GM03348 (cell line): ENCODE data around the gene KAZALD1.
A peak's percentile ranks its signal among the peaks of the same experiment; 100 is the strongest.
"Not testable (repeated sequence)": the region's sequence is repeated elsewhere in the genome, so short reads cannot be mapped to it uniquely, and the experiment has no call there.

ENCODE experiments used
- DNase-seq: peaks from one replicate; pipeline ENCODE4 v3.0.0; 2012; ENCODE audit warnings: low spot score

The KAZALD1 gene

GRCh38 chr10:101030496-101031127, 31.2 kb upstream of the KAZALD1 start:
- DNase-seq = no peak

- peak; percentile 99 for DNase-seq
Measured at GRCh38 chr10:101031128-101031795, 30.5 kb upstream of the KAZALD1 start, which contains the start of the genes PDZD7 and SFXN3. Gene PDZD7, minus strand, starts transcription at chr10:101031129. Its CDS starts 910 bp downstream, at chr10:101030219. Gene SFXN3, plus strand, starts transcription at chr10:101031234. Its CDS starts 3,461 bp downstream, at chr10:101034695.

- peak; percentile 87 for DNase-seq
Measured at GRCh38 chr10:101031796-101032636, 29.8 kb upstream of the KAZALD1 start.

DNA sequence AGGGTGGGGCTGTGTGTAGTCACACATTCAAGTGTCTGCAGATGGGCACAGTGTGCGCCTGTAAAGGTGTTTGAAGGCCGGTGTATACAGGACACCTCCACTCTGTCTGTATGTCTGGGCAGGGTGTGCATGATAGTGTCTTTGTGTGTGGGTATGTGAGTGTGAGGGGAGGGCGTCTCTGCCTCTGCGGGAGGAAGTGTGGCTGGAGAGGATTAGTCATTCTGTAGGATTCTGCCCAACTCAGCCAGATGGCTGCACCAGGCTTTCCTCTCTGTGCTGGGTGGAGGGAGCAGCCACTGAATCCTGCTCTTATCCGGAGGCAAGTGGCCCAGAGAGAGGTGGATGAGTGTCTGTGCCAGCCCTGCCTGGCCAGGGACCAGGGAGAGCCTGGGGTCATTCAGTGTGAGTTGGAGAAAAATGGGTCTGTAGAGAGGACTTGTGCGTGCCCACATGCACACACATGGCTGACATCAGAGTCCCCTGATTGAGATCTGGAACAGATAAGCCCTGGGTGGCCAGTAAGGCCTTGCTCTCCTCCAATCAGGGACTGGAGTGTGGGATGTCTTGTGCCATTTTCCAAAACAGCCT, 29.1 kb upstream of the KAZALD1 start:
- DNase-seq = peak; percentile 88

DNA sequence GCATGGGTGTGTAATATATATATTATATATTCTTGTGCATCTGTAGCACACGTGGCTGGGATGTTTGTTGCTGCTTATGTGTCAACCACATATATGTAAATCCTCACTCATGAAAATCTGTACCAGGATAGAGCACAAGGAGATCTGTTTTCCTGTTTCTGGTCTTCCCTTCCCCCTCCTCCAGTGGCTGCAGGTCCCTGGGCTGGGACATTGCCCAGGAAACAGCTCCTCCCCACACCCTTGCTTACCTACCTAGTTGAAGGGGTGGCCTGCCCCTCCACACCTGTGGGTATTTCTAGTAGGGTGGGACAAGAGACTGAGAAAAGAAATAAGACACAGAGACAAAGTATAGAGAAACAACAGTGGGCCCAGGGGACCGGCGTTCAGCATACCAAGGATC, 28.5 kb upstream of the KAZALD1 start:
- DNase-seq = no peak

DNA sequence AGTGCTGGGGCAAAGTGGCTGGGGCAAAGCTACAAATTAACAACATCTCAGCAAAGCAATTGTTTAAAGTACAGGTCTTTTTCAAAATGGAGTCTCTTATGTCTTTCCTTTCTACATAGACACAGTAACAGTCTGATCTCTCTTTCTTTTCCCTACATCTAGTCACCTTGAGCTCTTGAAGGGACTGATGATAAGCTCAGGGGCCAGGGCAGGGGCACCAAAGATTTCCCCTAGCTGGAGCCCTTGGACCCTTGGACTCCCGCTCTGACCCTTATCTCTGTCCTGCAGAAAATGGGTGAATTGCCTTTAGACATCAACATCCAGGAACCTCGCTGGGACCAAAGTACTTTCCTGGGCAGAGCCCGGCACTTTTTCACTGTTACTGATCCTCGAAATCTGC, 27.4 kb upstream of the KAZALD1 start:
- not testable (repeated sequence) for DNase-seq

- DNase-seq = no peak
Measured at GRCh38 chr10:101035314-101035713, 26.5 kb upstream of the KAZALD1 start.

GRCh38 chr10:101035916-101036702, 25.7 kb upstream of the KAZALD1 start:
- no peak for DNase-seq

DNA sequence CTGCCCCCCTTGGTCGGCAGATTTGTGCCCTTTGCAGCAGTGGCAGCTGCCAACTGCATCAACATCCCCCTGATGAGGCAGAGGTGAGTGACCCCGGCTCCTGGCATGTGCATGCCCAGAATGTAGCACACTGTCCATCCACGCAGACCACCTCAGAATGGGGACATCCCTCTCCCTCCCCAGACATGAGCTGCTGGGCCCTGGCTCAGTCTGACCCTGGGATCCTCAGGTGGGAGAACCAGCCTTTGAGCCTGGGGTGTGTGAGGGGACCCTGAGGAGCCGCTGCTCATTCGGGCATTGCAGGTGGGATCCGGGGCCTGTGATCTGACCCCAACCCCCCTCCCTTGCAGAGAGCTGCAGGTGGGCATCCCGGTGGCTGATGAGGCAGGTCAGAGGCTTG, 25.1 kb upstream of the KAZALD1 start:
- no peak for DNase-seq

GRCh38 chr10:101038484-101038883, 23.3 kb upstream of the KAZALD1 start:
- no peak for DNase-seq

DNA sequence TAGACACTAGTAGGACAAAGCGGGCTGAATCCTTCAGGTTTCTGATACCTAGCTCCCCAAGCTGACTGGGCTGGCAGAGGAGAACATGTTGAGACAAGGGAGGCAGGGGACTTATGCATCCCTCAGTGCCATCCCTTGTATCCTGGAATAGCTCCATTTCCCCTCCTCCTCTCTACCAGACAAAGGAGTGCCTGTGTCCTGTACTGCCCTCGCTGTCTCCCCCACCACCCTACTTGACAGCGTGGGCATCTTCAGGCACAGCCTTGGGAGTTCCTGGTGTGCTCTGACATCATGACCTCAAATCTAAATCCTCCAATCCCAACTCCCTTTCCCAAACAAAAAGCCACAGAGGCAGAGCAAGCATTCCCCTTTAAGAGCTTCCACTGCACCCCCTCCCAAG, 21.7 kb upstream of the KAZALD1 start:
- DNase-seq = no peak

- DNase-seq = no peak
Measured at GRCh38 chr10:101040851-101041250, 20.9 kb upstream of the KAZALD1 start.

GRCh38 chr10:101041252-101041761, 20.5 kb upstream of the KAZALD1 start:
- DNase-seq = peak; percentile 86

- DNase-seq = no peak
Measured at GRCh38 chr10:101042118-101042517, 19.7 kb upstream of the KAZALD1 start.

DNA sequence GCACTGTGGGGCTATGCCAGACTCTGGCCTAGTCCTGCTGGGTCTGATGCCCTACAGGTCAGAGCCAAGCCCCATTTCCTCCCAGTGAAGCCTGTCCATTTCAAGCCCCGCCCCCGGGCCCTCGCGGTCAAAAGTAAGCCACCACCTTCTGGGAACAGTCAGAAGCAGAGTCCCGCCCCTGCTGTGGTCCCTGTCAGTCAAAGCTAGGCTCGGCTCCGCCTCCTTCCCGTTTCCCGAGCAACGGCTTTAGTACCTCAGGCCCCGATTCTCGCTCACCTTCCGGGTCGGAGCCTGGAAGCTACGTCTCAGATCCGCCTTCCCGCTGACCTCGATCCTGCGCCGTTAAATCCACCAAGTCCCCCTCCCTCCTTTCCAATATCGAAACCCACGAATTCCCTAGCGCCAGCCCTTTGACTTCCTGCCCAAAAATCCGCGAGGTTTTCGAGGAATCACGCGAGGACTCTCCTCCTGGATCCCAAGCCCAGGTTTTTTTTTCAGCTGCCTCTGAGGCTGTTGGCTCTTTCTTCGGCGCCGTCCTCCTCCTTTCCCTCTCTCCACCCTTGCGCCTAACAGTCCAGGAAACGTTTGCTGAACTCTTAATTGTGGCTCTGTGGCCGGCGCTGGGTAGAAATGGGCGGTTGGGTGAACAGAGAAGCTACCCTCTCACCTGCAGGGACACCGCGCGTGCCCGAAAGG, 19.0 kb upstream of the KAZALD1 start:
- DNase-seq = peak; percentile 93

DNA sequence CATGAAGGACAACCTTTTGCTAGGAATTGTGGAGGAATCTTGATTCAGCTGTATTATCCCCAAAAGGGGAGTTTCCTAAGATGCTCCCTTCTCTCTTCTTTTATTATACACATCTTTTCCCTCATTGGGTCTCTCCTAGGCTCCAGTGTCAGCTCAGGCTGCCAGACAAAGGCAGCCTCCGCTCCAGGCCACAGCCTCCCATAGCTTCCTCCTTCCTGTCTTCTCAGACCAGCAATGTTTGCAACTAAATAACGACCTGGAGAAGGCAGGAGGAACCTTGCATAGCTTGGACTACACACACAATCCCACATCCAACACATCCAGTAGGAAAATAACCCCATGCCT, 18.5 kb upstream of the KAZALD1 start:
- DNase-seq = no peak

DNA sequence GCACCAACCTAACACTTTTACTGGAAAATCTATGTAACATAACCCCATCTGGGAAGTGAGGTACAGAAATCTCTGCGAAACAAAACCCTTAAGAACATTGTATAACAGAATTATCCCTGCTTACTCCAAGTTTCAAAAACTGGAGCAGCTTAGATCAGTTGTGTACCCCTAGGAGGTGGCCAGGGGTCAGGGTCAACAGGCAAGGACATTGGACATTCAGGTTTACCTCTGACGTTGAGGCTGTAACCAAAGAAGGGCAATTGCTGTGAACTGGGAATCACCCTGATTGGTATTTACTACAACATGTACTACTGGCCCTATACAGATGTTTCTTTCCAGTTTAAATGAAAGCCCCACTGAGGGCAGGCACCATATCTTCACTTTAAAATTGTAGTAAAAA, 17.7 kb upstream of the KAZALD1 start:
- no peak for DNase-seq

DNA sequence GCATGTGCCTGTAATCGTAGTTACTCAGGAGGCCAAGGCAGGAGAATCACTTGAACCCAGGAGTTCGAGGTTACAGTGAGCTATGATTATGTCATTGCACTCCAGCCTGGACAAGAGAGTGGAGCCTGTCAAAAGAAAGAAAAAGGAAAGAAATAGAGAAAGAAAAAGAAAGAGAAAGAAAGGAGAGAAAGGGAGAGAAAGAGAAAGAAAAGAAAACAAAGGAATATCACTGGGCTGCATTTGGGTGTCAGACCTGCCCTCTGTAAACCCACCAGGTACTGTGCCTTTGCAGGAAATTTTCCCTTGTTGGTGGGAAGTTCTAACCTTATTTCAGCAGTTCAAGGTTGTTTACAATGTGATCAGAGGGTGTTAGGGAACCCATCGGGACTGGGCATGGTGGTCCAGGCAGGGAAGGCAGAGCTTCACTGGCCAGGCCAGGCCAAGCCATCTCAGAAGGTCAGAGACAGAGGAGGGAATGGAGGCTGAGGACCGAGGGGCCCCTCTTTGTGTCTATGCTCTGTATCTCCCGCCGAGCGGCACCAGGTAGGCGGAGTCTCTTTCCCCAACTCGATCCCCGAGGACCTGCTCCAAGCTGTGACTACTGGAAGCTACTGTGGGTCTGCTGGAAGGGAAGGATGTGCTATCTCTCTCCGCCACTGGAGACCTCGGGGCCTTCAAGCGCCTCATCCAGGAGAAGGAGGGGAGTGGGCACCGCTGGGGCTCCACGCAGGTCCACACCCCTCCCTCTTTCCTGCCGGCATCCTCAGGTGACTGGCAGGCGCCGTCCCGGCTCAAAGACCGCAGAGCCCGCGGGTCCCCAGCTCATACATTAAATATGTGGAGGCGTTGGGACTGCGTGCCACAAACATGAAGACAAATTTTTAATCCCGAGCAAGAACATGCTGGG, 15.2 kb upstream of the KAZALD1 start:
- no peak for DNase-seq

DNA sequence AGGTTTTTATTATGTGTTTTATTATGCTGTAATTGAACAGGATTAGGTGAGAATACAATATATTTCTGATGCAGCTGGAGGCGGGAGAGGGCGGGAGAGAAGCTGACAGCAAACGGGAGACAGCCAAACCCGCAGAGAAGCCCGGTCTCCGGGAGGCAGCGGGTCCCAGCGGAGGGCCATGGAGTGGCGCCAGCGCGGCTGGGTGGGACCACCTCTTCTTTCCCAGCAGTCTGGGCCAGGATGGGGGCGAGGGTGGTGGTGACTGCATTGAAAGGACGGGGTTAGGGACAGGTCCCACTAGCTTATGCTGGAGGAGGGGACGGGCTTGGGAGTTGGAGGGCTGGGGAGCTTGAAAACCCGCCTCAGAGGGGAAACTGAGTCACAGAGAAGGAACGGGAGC, 14.5 kb upstream of the KAZALD1 start:
- DNase-seq = no peak
